Activated CD8-positive, alpha-beta memory T cell treated with anti-CD3 and anti-CD28 coated beads, Interleukin-2, amount 10 ng/mL, durations not matched to agents 7 days and 5 days (primary cell): ENCODE data around the gene MTMR3. TPM values are rescaled to one million over a fixed set of nuclear protein-coding genes. Genes with fewer than 3 reads are reported as not detected.

Experiments
- ATAC-seq: fragments of 150-1000 bp; cut with Tn5 transposase; one replicate; pipeline ENCODE4 v1.10.0; 2021; ENCODE audit warnings: moderate library complexity
- CTCF ChIA-PET: fragments of 350-600 bp; sonication (Branson Sonifier 250); formaldehyde crosslinking; loops from one replicate; lab custom pipeline; 2021; ENCODE audit warnings: antibody characterized with exemption; lab: Charles Lee
- DNase-seq: peaks from one replicate; pipeline ENCODE4 v3.0.0-alpha.2; 2020
- H3K27ac Mint-ChIP-seq: one replicate; pipeline ENCODE4 v1.8.0; 2021; ENCODE audit warnings: mild to moderate bottlenecking, mixed read lengths
- H3K27me3 Mint-ChIP-seq: one replicate; pipeline ENCODE4 v1.8.0; 2021; ENCODE audit warnings: mixed read lengths
- H3K36me3 Mint-ChIP-seq: one replicate; pipeline ENCODE4 v1.8.0; 2021; ENCODE audit warnings: mild to moderate bottlenecking, mixed read lengths
- H3K4me1 Mint-ChIP-seq: one replicate; pipeline ENCODE4 v1.8.0; 2021; ENCODE audit warnings: mixed read lengths
- H3K4me3 Mint-ChIP-seq: one replicate; pipeline ENCODE4 v1.8.0; 2021; ENCODE audit warnings: mild to moderate bottlenecking, moderate library complexity, mixed read lengths
- H3K9me3 Mint-ChIP-seq: one replicate; pipeline ENCODE4 v1.8.0; 2022; ENCODE audit warnings: low read depth, mixed read lengths
- total RNA-seq, 2 experiments: library from RNA; stranded (reverse); gene quantifications; one replicate each; pipeline ENCODE4 v1.2.3, GENCODE V29; 2021

MTMR3 gene
- total RNA-seq, 2 experiments from 2014 or later, result 26.1 to 26.4 TPM

DNA sequence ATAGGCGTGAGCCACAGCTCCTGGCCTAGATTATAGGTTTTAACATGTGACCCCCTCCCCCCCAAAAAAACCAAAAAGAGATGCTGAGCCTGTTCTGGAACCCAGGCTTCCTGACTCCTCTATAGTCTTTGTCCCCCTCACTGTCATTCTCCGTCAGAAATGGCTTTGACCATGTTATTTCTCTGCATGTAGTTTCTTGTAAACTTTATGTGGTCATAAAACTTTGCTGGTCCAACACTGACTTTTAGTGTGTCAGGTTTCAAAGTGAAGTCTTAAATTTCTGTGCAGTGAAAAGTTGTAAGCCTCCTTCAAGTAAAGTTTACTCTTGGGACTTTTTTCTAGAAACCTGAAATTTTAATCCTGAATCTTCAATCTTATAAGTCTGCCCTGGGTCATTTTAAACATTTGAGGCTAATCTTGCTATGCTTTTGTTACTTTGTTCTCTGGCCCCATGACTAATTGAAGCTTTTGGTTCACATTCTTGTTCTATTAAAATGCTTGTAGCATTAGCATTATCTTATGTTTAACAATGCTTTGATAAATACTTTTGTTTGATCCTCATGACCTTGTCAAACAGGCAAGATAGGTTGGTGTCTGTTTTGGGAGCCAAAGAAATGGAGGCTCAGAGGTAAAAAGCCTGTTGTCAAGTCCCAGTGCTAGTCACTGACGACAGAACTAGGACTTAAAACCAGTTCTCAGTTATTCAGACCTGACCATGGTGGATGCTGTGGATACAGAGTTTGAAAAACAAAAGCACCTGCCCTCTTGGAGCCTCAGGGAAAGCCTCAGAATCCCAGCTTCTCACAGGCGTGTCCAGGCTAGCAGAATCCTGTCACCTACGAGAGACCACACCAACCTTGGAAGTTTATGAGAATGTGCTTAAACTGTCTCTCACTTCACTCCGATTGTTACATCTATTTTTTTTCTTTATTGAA is 109.6 kb downstream of the MTMR3 start:
- no peak overlapping the region for H3K4me3 Mint-ChIP-seq
- ATAC-seq, result no peak
- DNase-seq, result no peak
- peaks cover 6% of the 10 kb centered on the region for H3K36me3 Mint-ChIP-seq
- H3K4me1 Mint-ChIP-seq, result peaks cover 8% of the 10 kb centered on the region
- CTCF ChIA-PET, result interaction anchor here (1.5 to 2.1 kb wide), 2 partner anchors 12 to 13 kb away, joined by 3 to 5 read pairs; no protein-coding TSS in a partner anchor
- H3K9me3 Mint-ChIP-seq, result no peaks in the 10 kb centered on the region
- no peak overlapping the region for H3K27ac Mint-ChIP-seq
- H3K27me3 Mint-ChIP-seq, result no peaks in the 10 kb centered on the region

DNA sequence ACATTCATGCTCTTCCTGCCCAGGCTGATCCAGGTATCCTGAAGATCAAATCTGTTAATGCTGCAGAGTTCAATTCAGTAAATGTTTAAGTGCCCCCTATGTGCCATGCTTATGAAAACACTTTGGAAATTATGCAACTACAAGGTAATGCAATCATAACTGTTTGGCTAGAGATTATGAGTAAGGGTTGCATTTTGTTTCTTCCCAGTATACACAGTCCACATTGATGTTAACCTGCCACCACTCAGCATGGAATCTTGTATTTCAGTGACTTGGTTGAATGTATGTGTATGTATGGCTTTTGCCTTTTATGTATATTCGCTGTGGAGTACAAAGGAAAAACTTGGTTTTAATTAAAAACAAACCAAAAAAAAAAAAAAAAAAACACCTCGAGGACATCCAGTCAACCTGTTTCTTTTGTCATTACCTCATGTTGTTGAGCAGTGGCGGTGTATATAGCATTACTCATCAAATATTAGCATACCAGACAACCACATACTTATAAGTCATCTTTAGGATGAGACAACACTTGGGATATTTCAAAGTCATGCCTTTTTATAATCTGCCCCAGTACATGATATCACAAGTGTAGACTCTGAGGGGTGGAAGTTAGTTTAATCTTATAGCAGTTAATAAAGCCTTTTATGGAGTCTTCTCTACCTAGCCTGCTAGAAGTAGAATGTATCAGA is 111.2 kb downstream of the MTMR3 start:
- ATAC-seq (no peak), DNase-seq (no peak)
- no peak overlapping the region for H3K27ac Mint-ChIP-seq
- H3K4me3 Mint-ChIP-seq, result no peak overlapping the region
- no peaks in the 10 kb centered on the region for H3K9me3 Mint-ChIP-seq
- CTCF ChIA-PET, result interaction anchor here (1.4 kb wide), 1 partner anchor 369 kb away, joined by 4 read pairs; no protein-coding TSS in a partner anchor
- peaks cover 3% of the 10 kb centered on the region for H3K36me3 Mint-ChIP-seq
- H3K4me1 Mint-ChIP-seq, result peaks cover 10% of the 10 kb centered on the region
- H3K27me3 Mint-ChIP-seq, result no peaks in the 10 kb centered on the region

DNA sequence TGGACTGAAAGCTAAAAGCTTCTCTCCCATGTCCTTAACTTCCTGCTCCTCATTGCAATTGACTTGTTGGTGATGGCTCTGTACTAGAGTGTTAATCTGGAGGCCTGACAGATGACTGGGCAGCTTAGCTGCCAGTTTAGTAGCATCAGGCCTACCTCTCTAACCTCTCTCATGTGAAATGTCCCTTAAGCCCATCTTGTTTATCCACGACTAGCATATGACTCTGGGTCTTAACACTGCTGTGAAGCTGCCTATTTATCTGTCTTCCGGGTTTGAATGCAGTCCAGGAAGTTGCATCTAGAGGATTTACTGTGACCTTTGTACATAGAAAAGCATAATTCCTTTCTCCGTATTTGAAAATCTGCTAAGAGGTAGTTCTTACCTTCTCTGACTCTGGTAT is 112.0 kb downstream of the MTMR3 start:
- no peak overlapping the region for H3K27ac Mint-ChIP-seq
- ATAC-seq, result peak; percentile 27
- H3K4me1 Mint-ChIP-seq, result peaks cover 10% of the 10 kb centered on the region

DNA sequence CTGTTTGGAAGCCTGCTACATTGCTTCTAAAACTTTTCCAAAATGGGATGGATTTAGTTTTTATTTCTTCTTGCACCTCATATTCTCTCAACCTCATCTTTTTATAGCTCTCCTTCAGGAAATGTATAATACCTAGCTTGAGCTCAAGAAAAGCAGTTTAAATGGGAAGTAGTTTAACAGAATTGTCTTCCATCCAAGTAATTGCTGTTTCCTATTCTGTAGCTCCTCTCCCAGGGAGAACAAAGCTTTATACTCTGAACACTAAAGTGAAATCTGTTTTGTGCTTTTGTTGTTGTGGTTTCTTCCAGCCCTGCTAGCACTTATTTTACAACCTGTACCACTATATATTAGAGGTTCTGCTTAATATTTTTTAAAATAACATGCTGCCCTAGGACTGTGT is 114.1 kb downstream of the MTMR3 start:
- no peak for ATAC-seq
- Mint-ChIP-seq H3K4me3 (no peak overlapping the region), H3K36me3 (peaks cover 2% of the 10 kb centered on the region), H3K9me3 (no peaks in the 10 kb centered on the region), H3K27ac (no peak overlapping the region), H3K4me1 (peaks cover 12% of the 10 kb centered on the region), H3K27me3 (no peaks in the 10 kb centered on the region)
- CTCF ChIA-PET, result interaction anchor here (1.5 to 2.9 kb wide), 2 partner anchors 8 to 91 kb away, joined by 3 to 19 read pairs; no protein-coding TSS in a partner anchor
- no peak for DNase-seq

More for the DNA sequence above, 112.0 kb downstream of the MTMR3 start:
- H3K36me3 Mint-ChIP-seq, result peaks cover 3% of the 10 kb centered on the region
- H3K9me3 Mint-ChIP-seq, result no peaks in the 10 kb centered on the region
- DNase-seq, result no peak
- H3K27me3 Mint-ChIP-seq, result no peaks in the 10 kb centered on the region
- CTCF ChIA-PET, result interaction anchor here (1.4 to 2.9 kb wide), 2 partner anchors 10 to 369 kb away, joined by 4 to 19 read pairs; no protein-coding TSS in a partner anchor
- H3K4me3 Mint-ChIP-seq, result no peak overlapping the region

DNA sequence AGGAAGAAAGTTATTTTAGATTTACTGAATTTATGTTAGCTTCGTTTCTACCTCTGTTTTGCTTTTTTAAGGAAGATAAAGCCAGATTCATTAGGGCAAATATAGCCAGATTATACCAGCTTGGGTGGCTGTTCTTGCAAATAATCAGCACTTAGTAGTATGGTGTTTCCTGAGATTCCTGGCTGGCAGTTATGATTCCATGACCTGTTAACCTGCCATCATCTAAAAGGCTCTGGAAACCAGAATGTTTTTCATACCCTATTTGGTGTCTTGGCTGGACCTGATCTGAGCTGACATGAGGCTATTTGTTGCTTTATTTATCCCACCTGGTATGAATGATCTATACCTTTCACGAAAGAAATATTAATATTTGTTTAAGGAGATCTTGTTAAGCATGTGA is 114.5 kb downstream of the MTMR3 start:
- ATAC-seq, result no peak
- peaks cover 12% of the 10 kb centered on the region for H3K4me1 Mint-ChIP-seq
- CTCF ChIA-PET, result interaction anchor here (1.5 to 2.9 kb wide), 2 partner anchors 8 to 91 kb away, joined by 3 to 19 read pairs; no protein-coding TSS in a partner anchor
- no peak for DNase-seq
- peaks cover 2% of the 10 kb centered on the region for H3K36me3 Mint-ChIP-seq
- no peaks in the 10 kb centered on the region for H3K9me3 Mint-ChIP-seq
- H3K27me3 Mint-ChIP-seq, result no peaks in the 10 kb centered on the region
- no peak overlapping the region for H3K4me3 Mint-ChIP-seq
- no peak overlapping the region for H3K27ac Mint-ChIP-seq

DNA sequence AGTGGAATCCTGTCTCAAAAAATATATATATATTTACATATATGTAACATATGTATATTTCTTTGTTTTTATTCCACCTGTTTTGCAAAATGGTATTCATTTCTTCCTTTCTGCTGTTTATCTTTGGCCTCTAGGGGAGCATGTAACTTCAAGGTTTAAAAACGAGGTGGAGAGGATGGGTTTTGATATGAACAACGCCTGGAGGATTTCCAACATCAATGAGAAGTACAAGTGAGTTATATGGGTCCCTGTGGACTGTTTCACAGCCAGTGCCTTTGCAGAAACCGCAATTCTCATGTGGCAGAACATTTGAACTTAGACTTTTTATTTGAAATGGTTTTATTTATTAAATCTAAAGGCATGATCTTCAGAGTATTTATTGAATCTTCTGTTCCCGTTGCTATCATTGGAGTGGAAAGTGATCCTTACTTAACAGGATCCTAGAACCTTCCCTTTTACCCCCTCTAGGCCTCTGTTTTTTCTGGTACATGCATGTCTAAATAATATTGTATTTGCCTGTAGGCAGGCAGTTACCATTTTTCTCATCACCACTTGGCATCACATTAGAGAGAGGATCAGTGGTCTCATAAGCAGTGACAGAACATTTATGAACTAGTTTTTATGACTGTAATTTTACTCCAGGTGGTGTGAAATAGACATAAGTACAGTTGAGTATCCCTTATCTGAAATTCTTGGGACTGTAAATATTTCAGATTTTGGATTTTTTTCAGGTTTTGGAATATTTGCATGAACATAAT is 115.8 kb downstream of the MTMR3 start:
- no peaks in the 10 kb centered on the region for H3K27me3 Mint-ChIP-seq
- no peak overlapping the region for H3K27ac Mint-ChIP-seq
- CTCF ChIA-PET, result no interaction called here
- H3K4me1 Mint-ChIP-seq, result peaks cover 12% of the 10 kb centered on the region
- H3K36me3 Mint-ChIP-seq, result peaks cover 2% of the 10 kb centered on the region
- H3K9me3 Mint-ChIP-seq, result no peaks in the 10 kb centered on the region
- no peak overlapping the region for H3K4me3 Mint-ChIP-seq
- ATAC-seq, result no peak
- no peak for DNase-seq

DNA sequence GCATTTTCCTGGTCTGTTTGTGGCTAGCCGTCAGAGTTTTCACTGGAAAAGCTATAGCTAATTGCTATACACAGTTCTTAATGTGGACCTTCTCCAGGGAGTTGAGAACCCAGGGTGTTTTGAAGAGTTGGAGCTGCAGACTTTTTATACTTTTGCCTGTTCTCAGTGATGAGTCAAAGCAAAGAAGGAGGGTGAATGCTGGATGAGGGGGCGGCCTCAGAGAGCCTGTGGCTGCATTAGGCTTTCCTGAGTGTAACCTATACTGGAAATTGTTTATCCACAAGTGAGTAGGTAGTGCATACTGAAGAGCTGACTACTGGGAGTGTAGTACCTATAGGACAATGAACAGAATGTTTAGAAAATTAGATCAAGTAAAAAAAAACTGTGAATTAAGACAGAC is 117.6 kb downstream of the MTMR3 start:
- H3K36me3 Mint-ChIP-seq, result peaks cover 1% of the 10 kb centered on the region
- no peak overlapping the region for H3K4me3 Mint-ChIP-seq
- DNase-seq, result no peak
- H3K4me1 Mint-ChIP-seq, result peaks cover 4% of the 10 kb centered on the region
- CTCF ChIA-PET, result interaction anchor here (2.3 kb wide), 1 partner anchor 12 kb away, joined by 9 read pairs; no protein-coding TSS in a partner anchor
- no peaks in the 10 kb centered on the region for H3K27me3 Mint-ChIP-seq
- no peak for ATAC-seq
- H3K9me3 Mint-ChIP-seq, result no peaks in the 10 kb centered on the region
- H3K27ac Mint-ChIP-seq, result no peak overlapping the region

DNA sequence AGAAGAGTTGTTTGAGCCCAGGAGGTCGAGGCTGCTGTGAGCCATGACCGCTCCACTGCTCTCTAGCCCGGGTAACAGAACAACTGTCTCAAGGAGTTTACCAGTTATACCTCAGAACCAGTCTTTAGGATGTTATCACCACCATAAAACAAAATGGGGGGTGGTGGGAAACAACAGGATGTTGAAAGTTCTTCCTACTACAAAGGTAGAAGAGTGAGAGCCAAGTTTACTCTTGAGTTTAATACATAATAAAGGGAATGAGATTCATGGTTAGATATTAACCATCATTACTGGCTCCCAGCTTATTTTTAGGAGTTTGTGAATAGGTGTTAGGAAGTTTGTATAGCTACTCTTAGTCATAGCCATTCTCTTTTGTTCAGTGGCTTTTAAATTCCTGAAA is 118.5 kb downstream of the MTMR3 start:
- Mint-ChIP-seq H3K36me3 (peaks cover 1% of the 10 kb centered on the region), H3K4me3 (no peak overlapping the region), H3K9me3 (no peaks in the 10 kb centered on the region), H3K4me1 (peaks cover 4% of the 10 kb centered on the region), H3K27ac (no peak overlapping the region), H3K27me3 (no peaks in the 10 kb centered on the region)
- DNase-seq (no peak), ATAC-seq (no peak)
- CTCF ChIA-PET, result interaction anchor here (1.0 to 2.3 kb wide), 3 partner anchors 11 to 91 kb away, joined by 3 to 9 read pairs (median 3); no protein-coding TSS in a partner anchor

DNA sequence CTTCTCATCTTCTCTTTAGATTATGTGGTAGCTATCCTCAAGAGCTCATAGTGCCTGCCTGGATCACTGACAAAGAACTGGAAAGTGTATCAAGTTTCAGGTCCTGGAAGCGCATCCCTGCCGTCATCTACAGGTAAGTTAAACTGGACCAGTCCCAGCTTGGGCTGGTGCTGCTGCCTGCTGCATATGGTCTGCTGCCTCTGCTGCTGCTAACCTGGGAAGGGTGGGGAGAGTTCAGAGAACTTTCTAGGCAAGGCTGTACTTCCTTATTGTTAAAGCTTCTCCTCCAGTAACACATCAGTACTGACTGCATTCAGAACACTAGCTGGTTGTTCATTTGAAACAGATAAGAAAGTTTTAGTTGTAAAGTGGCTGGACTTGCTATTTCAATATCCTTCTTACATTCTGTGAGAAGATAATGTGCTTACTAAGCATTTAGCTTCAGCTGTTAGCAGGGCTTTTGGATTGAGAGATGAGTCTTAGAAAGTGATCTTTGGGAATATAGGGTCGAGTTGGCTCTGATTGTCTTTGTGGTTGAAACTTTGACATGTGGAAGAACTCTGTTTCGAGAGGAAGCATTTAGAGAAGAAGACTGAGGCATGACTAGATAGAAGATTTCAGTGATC is 120.0 kb downstream of the MTMR3 start:
- H3K4me1 Mint-ChIP-seq, result peaks cover 4% of the 10 kb centered on the region
- no peak overlapping the region for H3K4me3 Mint-ChIP-seq
- no peak for ATAC-seq
- H3K36me3 Mint-ChIP-seq, result peaks cover 1% of the 10 kb centered on the region
- no peak overlapping the region for H3K27ac Mint-ChIP-seq
- H3K27me3 Mint-ChIP-seq, result no peaks in the 10 kb centered on the region
- CTCF ChIA-PET, result interaction anchor here (0.7 to 2.3 kb wide), 7 partner anchors 9 to 379 kb away, joined by 3 to 9 read pairs (median 3); no protein-coding TSS in a partner anchor
- H3K9me3 Mint-ChIP-seq, result no peaks in the 10 kb centered on the region
- DNase-seq, result no peak

DNA sequence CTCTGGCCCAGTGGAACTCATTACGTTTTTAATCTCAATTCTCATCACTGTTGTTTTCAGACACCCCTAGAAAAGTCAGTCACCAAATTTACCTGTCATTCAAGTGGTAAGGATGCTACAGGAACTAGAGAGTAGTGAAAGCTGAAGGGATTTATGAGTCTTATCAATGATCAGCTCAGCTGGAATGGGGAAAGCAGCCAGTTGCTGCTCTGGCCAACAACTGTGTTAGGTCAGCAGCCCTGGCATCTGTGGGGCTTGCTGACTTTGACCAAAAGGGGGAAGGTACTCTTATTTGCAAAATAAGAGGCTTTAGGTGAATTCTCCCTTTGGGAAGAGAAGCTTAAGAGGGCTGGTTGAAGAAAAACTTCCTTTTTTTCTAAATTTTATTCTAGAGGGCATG is 121.1 kb downstream of the MTMR3 start:
- no peak overlapping the region for H3K27ac Mint-ChIP-seq
- CTCF ChIA-PET, result interaction anchor here (1.1 to 2.1 kb wide), 14 partner anchors 13 to 415 kb away, joined by 3 to 15 read pairs (median 4); partner anchors contain the start of genes ASCC2 and MTMR3
- no peak for ATAC-seq

DNA sequence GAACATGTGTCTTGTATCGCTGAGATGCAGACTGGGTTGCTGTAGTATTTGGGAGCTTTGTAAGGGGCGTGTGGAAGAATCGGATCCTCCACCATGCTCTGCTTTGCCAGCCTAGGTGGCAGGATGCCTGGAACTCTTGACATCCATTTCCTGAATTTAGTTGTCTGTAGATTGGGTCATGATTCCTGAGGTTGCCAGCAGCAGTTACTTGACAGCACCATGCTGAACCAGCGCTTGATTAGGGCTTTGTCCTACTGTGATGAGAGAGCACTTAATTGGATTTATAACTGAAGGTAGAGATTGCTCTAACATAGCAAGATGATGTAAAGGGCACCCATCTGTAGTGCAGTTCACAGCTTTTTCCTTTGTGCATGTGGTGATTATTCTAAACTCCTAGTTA is 121.7 kb downstream of the MTMR3 start:
- H3K36me3 Mint-ChIP-seq, result peaks cover 1% of the 10 kb centered on the region
- peaks cover 2% of the 10 kb centered on the region for H3K4me1 Mint-ChIP-seq
- H3K27me3 Mint-ChIP-seq, result no peaks in the 10 kb centered on the region
- DNase-seq (no peak), ATAC-seq (no peak)
- H3K27ac Mint-ChIP-seq, result no peak overlapping the region
- CTCF ChIA-PET, result interaction anchor here (0.7 to 2.2 kb wide), 42 partner anchors 9 to 416 kb away, joined by 3 to 19 read pairs (median 4); partner anchors contain the start of genes ASCC2 and MTMR3
- no peaks in the 10 kb centered on the region for H3K9me3 Mint-ChIP-seq
- no peak overlapping the region for H3K4me3 Mint-ChIP-seq

More for the DNA sequence above, 121.1 kb downstream of the MTMR3 start:
- DNase-seq, result no peak
- H3K4me1 Mint-ChIP-seq, result peaks cover 2% of the 10 kb centered on the region
- no peak overlapping the region for H3K4me3 Mint-ChIP-seq
- no peaks in the 10 kb centered on the region for H3K27me3 Mint-ChIP-seq
- peaks cover 1% of the 10 kb centered on the region for H3K36me3 Mint-ChIP-seq
- no peaks in the 10 kb centered on the region for H3K9me3 Mint-ChIP-seq

DNA sequence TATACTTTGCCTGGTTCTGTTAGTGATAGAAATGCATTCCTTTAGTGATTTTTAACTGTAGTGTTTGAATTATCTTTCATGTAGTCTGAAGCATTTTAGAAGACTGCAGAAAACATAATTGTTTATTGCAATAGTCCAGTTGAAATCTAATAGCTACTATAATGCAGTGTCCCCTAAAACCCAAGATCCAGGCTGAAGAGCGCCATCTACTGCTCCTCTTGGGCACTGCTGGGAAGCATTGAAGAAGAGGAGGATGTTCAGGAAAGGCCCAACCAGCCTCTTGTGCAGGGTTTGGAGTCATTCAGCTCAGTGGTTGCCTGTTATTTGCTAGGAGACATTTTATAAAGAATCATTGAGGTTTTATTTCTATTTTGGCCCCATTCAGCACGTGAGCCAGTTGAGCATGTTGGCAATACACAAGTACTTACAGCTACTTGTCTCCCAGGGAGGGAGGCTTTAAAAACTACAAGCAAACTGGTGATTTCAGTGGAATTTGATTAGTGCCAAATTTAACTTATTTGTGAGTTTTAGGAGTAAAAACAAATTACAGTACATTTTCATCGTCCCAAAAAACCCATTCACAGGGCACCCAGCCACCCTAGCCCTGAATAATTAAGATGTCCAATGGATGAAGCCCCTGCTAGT is 122.4 kb downstream of the MTMR3 start:
- no peaks in the 10 kb centered on the region for H3K9me3 Mint-ChIP-seq
- CTCF ChIA-PET, result interaction anchor here (0.7 to 2.2 kb wide), 45 partner anchors 9 to 417 kb away, joined by 3 to 19 read pairs (median 4); partner anchors contain the start of genes ASCC2 and MTMR3
- DNase-seq, result peak; percentile 70
- ATAC-seq, result peak; percentile 61
- H3K4me3 Mint-ChIP-seq, result no peak overlapping the region
- peaks cover 1% of the 10 kb centered on the region for H3K36me3 Mint-ChIP-seq
- H3K4me1 Mint-ChIP-seq, result peaks cover 2% of the 10 kb centered on the region
- no peak overlapping the region for H3K27ac Mint-ChIP-seq
- no peaks in the 10 kb centered on the region for H3K27me3 Mint-ChIP-seq
